HG03457 (cell line): ENCODE results near the gene MCTS1.
"Not testable (repeated sequence)": the region's sequence is repeated elsewhere in the genome, so short reads cannot be mapped to it uniquely, and the experiment has no call there.

Source experiments
- ATAC-seq: cut with Tn5 transposase; IDR thresholded peaks from one replicate; pipeline ENCODE4 v1.9.1; 2021; ENCODE audit warnings: moderate number of reproducible peaks; ENCODE audit not compliant: unreplicated experiment

Gene MCTS1

DNA sequence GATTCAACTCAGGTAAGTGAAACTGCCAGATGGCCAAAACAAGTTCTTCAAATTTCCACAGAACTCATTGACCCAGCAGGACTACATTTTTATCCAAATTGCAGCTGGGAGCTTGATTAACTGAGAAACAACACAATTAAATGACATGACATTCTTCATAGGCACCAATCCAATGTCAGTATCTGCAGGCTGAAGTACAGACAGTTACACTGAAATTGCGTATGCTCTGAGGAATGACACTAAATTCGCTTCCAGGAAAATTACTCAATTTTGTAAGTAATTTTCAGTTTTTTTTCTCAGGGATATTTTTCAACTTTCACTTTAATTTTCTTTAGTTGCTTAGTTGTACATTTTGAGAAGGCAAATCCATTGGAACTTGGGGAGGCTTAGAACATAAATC, 21.5 kb downstream of the MCTS1 start:
- no peak for ATAC-seq

DNA sequence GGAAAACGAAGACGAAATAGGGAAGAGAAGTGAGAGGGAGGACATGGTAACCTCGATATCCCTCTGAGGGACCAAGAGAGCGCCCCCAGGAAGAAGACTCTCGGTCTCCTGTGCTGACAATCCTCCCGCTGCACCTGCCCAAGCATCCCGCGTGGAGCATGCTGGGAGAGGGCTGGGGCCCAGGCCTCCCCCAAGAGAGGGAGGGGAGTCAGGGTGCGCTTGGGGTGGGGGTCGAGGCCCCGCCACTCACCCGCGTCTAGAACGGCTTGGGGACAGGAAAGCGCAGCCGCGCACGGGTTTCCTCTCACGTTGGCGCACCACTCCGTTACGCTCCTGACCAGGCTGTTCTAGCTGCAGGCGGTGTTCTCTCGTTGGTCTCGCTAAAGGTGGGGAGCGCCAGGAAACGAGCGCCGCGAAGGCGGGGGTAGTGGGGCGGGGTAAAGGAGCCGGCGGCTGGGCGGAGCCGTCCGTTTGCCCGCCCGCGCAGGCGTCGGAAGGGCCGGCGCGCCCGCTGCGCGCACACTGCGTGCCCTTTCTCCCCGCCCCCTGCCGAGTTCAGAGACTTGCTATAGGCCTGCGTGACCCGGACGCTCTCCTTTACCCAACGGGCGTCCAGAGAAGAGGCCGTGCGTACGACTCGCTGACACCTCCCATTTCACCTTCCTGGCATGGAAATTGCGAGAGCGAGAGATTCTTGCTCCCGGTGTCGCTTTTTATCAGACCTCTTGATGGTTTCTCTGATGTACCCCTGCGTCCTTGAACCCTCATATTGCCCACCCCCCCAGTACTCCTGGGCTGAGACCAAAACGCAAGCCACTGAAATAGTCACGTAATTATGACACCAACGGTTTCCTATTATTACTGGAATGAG, 26.0 kb downstream of the MCTS1 start, which contains the start of gene C1GALT1C1:
TSS of gene C1GALT1C1 (minus strand) at position 388 of the 871 bp plus-strand sequence. CDS start 2,888 bp downstream, outside the sequence.
- ATAC-seq, result peak; percentile 95

DNA sequence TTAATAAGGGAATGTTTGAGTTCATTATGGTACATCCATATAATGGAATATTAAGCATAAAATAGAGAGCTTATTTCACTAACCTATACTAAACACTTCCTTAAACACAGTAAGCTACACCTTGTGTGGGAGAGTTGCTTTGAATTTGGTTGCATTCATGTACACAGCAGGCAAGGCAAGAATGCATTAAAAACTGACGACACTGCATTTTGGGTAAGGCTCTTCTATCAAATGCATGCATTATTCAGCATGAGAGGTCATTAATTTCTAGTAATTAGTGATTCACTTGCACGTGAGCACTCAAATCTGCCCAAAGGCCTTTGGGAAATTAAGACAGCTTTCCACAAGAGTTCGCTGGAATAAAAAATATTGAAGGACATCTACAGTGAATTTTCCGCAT, 34.7 kb downstream of the MCTS1 start:
- no peak for ATAC-seq

DNA sequence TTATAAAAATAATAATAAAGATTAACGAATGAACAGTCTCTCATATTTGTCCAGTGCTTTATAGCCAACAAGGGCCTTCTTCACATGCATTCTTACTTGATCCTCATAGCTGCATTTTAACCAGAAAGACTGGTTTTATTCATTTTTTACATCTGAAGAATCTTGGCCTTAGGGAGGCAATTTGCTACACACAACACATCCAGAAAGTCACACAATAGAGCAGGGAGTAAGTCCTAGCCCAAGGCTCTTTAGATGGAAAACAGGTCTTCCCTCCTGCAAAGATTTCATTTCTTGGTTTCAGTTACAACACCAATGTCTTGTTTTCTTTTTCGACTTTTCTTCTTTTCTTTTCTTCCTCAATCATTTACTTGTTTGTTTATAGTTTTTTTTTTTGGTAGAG, 39.0 kb downstream of the MCTS1 start:
- ATAC-seq, result no peak

DNA sequence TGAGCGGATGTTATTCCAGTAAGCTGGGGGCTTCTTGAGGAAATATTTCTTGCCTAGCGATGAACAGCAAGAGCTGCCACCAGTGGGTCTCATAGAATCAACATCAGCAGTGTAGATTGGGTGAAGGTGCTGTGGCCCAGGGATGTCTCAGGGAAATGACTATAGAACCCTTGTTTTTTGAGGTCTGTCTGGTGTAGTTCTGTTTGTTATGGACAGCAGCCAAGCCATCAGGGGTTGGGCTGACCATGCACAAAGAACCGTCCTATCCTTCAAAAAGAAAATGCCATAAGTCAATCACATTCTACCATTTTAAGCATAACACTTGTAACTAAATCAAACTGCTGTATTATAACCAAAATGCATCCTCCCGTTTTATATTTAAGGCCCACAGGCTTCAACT, 43.2 kb downstream of the MCTS1 start:
- no peak for ATAC-seq

DNA sequence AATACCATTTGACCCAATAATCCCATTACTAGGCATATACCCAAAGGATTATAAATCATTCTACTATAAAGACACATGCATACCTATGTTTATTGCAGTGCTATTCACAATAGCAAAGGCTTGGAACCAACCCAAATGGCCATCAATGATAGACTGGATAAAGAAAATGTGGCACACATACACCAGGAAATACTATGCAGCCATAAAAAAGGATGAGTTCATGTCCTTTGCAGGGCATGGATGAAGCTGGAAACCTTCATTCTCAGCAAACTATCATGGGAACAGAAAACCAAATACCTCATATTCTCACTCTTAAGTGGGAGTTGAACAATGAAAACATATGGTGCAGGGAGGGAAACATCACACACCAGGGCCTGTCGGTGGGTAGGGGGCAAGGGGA, 48.4 kb downstream of the MCTS1 start:
- not testable (repeated sequence) for ATAC-seq

DNA sequence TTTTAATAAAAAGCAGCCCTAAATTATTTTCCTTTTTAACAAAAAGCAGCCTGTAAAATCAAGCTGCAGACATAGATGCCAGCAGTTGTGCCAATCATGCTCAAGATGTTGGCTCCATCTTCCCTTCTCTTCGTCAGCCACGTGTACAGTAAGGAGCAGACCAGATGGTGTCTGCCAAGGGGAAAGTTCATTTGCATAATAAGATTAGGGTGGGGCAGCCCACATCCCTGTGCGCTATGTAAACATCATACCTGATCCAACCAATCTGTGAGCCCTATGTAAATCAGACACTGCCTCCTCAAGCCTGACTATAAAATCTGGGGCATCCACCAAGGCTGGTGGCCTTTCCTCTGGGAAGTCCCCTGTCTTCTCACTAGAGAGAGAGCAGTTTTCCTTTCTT, 49.1 kb downstream of the MCTS1 start:
- ATAC-seq, result no peak

DNA sequence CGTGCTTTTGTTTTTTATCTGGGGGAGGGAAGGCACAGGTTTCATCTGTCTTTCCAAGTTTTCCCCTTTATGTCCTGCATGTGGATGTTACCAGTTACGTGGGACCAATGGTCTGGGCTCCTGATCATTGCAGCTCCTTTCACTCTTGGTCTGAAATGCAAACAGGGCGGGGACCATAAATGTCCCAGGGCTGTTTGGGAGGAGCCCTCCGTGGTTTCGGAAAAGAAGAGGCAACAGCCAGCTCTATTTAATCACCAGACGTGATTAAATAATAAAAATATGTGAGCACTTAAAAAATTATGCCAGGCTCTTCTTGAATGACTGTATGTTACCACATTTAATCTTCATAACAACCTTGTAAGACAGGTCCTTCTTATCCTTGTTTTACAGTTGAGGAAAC, 56.7 kb downstream of the MCTS1 start:
- ATAC-seq, result no peak
